HCT116 (cell line): ENCODE results near the gene DNPH1. TPM values are rescaled to one million over a fixed set of nuclear protein-coding genes. Genes with fewer than 3 reads are reported as not detected.

Experiments
- ATAC-seq: fragments of 200-7000 bp; cut with Tn5 transposase; 2 replicates; pipeline ENCODE4 v1.9.1; 2020; ENCODE audit warnings: mild to moderate bottlenecking, moderate library complexity
- BruUV-seq: library from RNA; stranded (reverse); fragments of 400-500 nt; replicated peaks from 2 replicates; lab custom pipeline; 2021; lab: Mats Ljungman, UMichigan
- CTCF ChIA-PET: fragments of 300-600 bp; sonication (Branson Sonifier 250); formaldehyde crosslinking; loops from one replicate; lab custom pipeline; 2021; ENCODE audit warnings: antibody characterized with exemption; lab: Charles Lee
- POLR2A ChIA-PET: fragments of 300-600, 350-600 bp; sonication (Branson Sonifier 250); formaldehyde crosslinking; loops from one replicate; lab custom pipeline; 2021; ENCODE audit warnings: antibody characterized with exemption; lab: Charles Lee
- RAD21 ChIA-PET, 2 experiments: fragments of 300-600 bp; sonication (Branson Sonifier 250); formaldehyde crosslinking; loops; one replicate each; lab custom pipeline; 2023; ENCODE audit warnings: low total read pairs in 2 of 2; ENCODE audit not compliant: uncharacterized antibody in 2 of 2, unreplicated experiment in 2 of 2, low non-redundant PET in 1 of 2; lab: Charles Lee
- DNase-seq: peaks from one replicate; pipeline ENCODE4 v3.0.0-alpha.2; 2010; ENCODE audit warnings: low read depth, low spot score
- H2AFZ ChIP-seq: fragments of 200-600 bp; shearing (Covaris generic), sonication (generic); 2 replicates; pipeline ENCODE4 v1.6.1; 2017; ENCODE audit warnings: low read depth, mixed run types, mixed read lengths, antibody characterized with exemption, low read length; ENCODE audit not compliant: poor library complexity, severe bottlenecking
- H3K27ac ChIP-seq: 2 replicates; pipeline ENCODE4 v1.5.1; 2012; ENCODE audit warnings: low read depth, low read length
- H3K27me3 ChIP-seq: fragments of 200-600 bp; sonication (generic); 2 replicates; pipeline ENCODE4 v1.6.1; 2016; ENCODE audit warnings: mixed run types, low read length, mixed read lengths; ENCODE audit not compliant: insufficient read depth
- H3K36me3 ChIP-seq, 2 experiments: fragments of 200-500 bp in 1 of 2; fragments of 200-600 bp in 1 of 2; sonication (Bioruptor generic) in 1 of 2; sonication (generic) in 1 of 2; 2 replicates each; pipeline versions ENCODE4 v1.5.1 to v1.6.1; 2014 to 2016; ENCODE audit warnings: low read length in 2 of 2, inconsistent platforms in 1 of 2, mixed read lengths in 1 of 2, mixed run types in 1 of 2; ENCODE audit not compliant: insufficient read depth in 2 of 2, control insufficient read depth in 1 of 2
- H3K4me1 ChIP-seq, 2 experiments: fragments of 200-600 bp in 1 of 2; sonication (generic) in 1 of 2; 2 replicates each; pipeline versions ENCODE4 v1.5.1 to v1.6.1; 2012 to 2017; ENCODE audit warnings: low read length in 2 of 2, inconsistent platforms in 1 of 2, mild to moderate bottlenecking in 1 of 2, mixed read lengths in 1 of 2, mixed run types in 1 of 2, moderate library complexity in 1 of 2; ENCODE audit not compliant: insufficient read depth in 2 of 2, control insufficient read depth in 1 of 2
- H3K4me2 ChIP-seq: fragments of 200-600 bp; sonication (generic); 2 replicates; pipeline ENCODE4 v1.6.1; 2017; ENCODE audit warnings: mixed run types, low read length, mixed read lengths
- H3K4me3 ChIP-seq, 2 experiments: fragments of 200-600 bp in 1 of 2; sonication (generic) in 1 of 2; replicated peaks in 1 of 2; 2 replicates each; pipeline ENCODE4 v1.5.1; 2011 to 2016; ENCODE audit warnings: low read length in 2 of 2, control low read depth in 1 of 2, low read depth in 1 of 2, mild to moderate bottlenecking in 1 of 2, mixed read lengths in 1 of 2, mixed run types in 1 of 2
- H3K79me2 ChIP-seq: fragments of 200-600 bp; sonication (generic); 2 replicates; pipeline ENCODE4 v1.6.1; 2017; ENCODE audit warnings: mild to moderate bottlenecking, mixed run types, low read length, moderate library complexity, mixed read lengths; ENCODE audit not compliant: insufficient read depth
- H3K9ac ChIP-seq: fragments of 200-600 bp; sonication (generic); 2 replicates; pipeline ENCODE4 v1.6.1; 2016; ENCODE audit warnings: low read length, mixed read lengths
- H3K9me2 ChIP-seq: fragments of 200-600 bp; sonication (generic), shearing (Covaris generic); 2 replicates; pipeline ENCODE4 v1.6.1; 2017; ENCODE audit warnings: mixed run types, mild to moderate bottlenecking, moderate library complexity; ENCODE audit not compliant: insufficient read depth
- H3K9me3 ChIP-seq, 2 experiments: fragments of 200-500 bp in 1 of 2; fragments of 200-600 bp in 1 of 2; sonication (Bioruptor generic) in 1 of 2; sonication (generic) in 1 of 2; 2 replicates each; pipeline ENCODE4 v1.6.1; 2014 to 2017; ENCODE audit warnings: low read length in 2 of 2, mixed read lengths in 2 of 2, inconsistent platforms in 1 of 2, low read depth in 1 of 2, mild to moderate bottlenecking in 1 of 2, mixed run types in 1 of 2, moderate library complexity in 1 of 2; ENCODE audit not compliant: control insufficient read depth in 1 of 2, insufficient read depth in 1 of 2
- H4K20me1 ChIP-seq: fragments of 200-600 bp; sonication (generic), shearing (Covaris generic); 2 replicates; pipeline ENCODE4 v1.6.1; 2017; ENCODE audit warnings: mixed run types, mild to moderate bottlenecking, moderate library complexity; ENCODE audit not compliant: insufficient read depth
- ATF3 ChIP-seq: IDR thresholded peaks from 2 replicates; pipeline ENCODE4 v1.6.1; 2012
- CBX3 ChIP-seq: IDR thresholded peaks from 2 replicates; pipeline ENCODE4 v1.6.1; 2012; ENCODE audit warnings: low read depth
- CEBPB ChIP-seq: IDR thresholded peaks from 2 replicates; pipeline ENCODE4 v1.6.1; 2012; ENCODE audit warnings: low read depth
- EZH2phosphoT487 ChIP-seq: fragments of 200-600 bp; IDR thresholded peaks from 2 replicates; pipeline ENCODE4 v1.6.1; 2018; ENCODE audit warnings: antibody characterized with exemption, borderline replicate concordance
- FOSL1 ChIP-seq: IDR thresholded peaks from 2 replicates; pipeline ENCODE4 v1.6.1; 2012; ENCODE audit warnings: low read depth
- MAX ChIP-seq: IDR thresholded peaks from 2 replicates; pipeline ENCODE4 v1.6.1; 2012
- RAD21 ChIP-seq: IDR thresholded peaks from 2 replicates; pipeline ENCODE4 v1.6.1; 2012; ENCODE audit warnings: low read depth, mild to moderate bottlenecking
- REST ChIP-seq: IDR thresholded peaks from 2 replicates; pipeline ENCODE4 v1.6.1; 2012; ENCODE audit warnings: low read depth
- SIN3A ChIP-seq: IDR thresholded peaks from 2 replicates; pipeline ENCODE4 v1.6.1; 2012; ENCODE audit warnings: low read depth
- ZBTB33 ChIP-seq: IDR thresholded peaks from 2 replicates; pipeline ENCODE4 v1.6.1; 2011; ENCODE audit warnings: mild to moderate bottlenecking, low read length, moderate library complexity; ENCODE audit not compliant: insufficient replicate concordance; ENCODE audit errors: extremely low read depth
- intact Hi-C: fragments of 100-400 bp; cut with micrococcal nuclease; formaldehyde crosslinking; loops from 2 replicates; pipeline ENCODE4 v1.10.0; 2022
- total RNA-seq: library from RNA; stranded (reverse); gene quantifications from one replicate; pipeline ENCODE4 v1.2.1, GENCODE V29; 2021; ENCODE audit not compliant: unreplicated experiment

Gene DNPH1
- total RNA-seq, 1 experiment from 2014 or later = 117 TPM

- Histone ChIP-seq H3K9me2 (no peaks in the 10 kb centered on the region), H3K4me3 (no peak overlapping the region), H4K20me1 (no peaks in the 10 kb centered on the region), H2AFZ (no peak overlapping the region), H3K9me3 (no peaks in the 10 kb centered on the region), H3K36me3 (no peaks in the 10 kb centered on the region), H3K79me2 (no peaks in the 10 kb centered on the region), H3K4me1 (no peaks in the 10 kb centered on the region), H3K27me3 (no peaks in the 10 kb centered on the region), H3K4me2 (no peak overlapping the region), H3K9ac (no peak overlapping the region), H3K27ac (no peak overlapping the region)
- no peak for ATAC-seq
- ChIA-PET CTCF (interaction anchor here (0.7 to 0.8 kb wide), 2 partner anchors 10 to 39 kb away, joined by 3 read pairs; no protein-coding TSS in a partner anchor), POLR2A (no interaction called here), RAD21 (no interaction called here)
- DNase-seq = no peak
- no peak for TF ChIP-seq EZH2phosphoT487
- TF ChIP-seq ZBTB33 = no peak
- no peak for TF ChIP-seq ATF3
- no peak for TF ChIP-seq FOSL1
- no peak for TF ChIP-seq CEBPB
- TF ChIP-seq CBX3 = no peak
- no peak for TF ChIP-seq MAX
- TF ChIP-seq SIN3A = no peak
- TF ChIP-seq REST = no peak
- no peak for TF ChIP-seq RAD21
- intact Hi-C loops = no loop called here
- no TSS peak for BruUV-seq
These were observed 39.0 kb upstream of the DNPH1 start for GRCh38 chr6:43268355-43268700.
